Mammary epithelial cell (primary cell): Measurements from ENCODE around the gene LSAMP.

Source experiments
- EZH2 ChIP-seq: IDR thresholded peaks from 2 replicates; pipeline ENCODE4 v1.6.1; 2012; ENCODE audit warnings: low read length, inconsistent platforms, borderline replicate concordance
- TF ChIP-seq, protein P1 (sequence below), 2 donors: IDR thresholded peaks in 1 of 2; conservative IDR thresholded peaks in 1 of 2; 2 replicates each; pipeline ENCODE4 v1.5.1; 2011 to 2012; ENCODE audit warnings: inconsistent platforms in 2 of 2, low read length in 2 of 2, mild to moderate bottlenecking in 2 of 2, control low read depth in 1 of 2, low read depth in 1 of 2; ENCODE audit not compliant: insufficient read depth in 1 of 2; ENCODE audit errors: extremely low read depth in 1 of 2

DNA sequence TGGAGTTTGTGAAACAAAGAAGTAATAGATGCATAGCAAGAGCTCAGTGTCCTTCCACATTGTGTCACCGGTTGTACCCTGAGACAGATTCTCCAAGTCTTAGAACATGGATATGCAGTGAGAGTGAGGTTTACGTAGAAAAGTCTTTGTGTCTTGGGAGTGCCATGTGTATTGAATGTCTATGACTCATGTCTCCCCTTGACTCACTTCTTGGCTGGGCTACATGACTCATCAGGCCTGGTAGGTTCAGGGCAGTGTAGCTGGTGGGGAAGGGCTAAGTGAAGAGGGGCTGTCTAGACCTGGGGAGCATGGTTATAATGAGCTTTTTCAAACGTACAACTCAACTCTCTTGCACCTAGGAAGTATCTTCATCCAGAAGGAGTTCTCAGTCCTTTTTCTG, 654.5 kb downstream of the LSAMP start:
- TF ChIP-seq, protein P1, sequence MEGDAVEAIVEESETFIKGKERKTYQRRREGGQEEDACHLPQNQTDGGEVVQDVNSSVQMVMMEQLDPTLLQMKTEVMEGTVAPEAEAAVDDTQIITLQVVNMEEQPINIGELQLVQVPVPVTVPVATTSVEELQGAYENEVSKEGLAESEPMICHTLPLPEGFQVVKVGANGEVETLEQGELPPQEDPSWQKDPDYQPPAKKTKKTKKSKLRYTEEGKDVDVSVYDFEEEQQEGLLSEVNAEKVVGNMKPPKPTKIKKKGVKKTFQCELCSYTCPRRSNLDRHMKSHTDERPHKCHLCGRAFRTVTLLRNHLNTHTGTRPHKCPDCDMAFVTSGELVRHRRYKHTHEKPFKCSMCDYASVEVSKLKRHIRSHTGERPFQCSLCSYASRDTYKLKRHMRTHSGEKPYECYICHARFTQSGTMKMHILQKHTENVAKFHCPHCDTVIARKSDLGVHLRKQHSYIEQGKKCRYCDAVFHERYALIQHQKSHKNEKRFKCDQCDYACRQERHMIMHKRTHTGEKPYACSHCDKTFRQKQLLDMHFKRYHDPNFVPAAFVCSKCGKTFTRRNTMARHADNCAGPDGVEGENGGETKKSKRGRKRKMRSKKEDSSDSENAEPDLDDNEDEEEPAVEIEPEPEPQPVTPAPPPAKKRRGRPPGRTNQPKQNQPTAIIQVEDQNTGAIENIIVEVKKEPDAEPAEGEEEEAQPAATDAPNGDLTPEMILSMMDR (conservative IDR thresholded peaks at IDR 0.05 in 1 of 2, IDR thresholded peaks at IDR 0.05 in 1 of 2; ENCODE audit: extremely low read depth in 1 of 2, insufficient read depth in 1 of 2, low read depth in 1 of 2, low read length in 2 of 2): no peak
- TF ChIP-seq EZH2: no peak
